Measurements from ENCODE around the gene EOLA2.
"Not testable (repeated sequence)": the region's sequence is repeated elsewhere in the genome, so short reads cannot be mapped to it uniquely, and the experiment has no call there.

Gene EOLA2

DNA sequence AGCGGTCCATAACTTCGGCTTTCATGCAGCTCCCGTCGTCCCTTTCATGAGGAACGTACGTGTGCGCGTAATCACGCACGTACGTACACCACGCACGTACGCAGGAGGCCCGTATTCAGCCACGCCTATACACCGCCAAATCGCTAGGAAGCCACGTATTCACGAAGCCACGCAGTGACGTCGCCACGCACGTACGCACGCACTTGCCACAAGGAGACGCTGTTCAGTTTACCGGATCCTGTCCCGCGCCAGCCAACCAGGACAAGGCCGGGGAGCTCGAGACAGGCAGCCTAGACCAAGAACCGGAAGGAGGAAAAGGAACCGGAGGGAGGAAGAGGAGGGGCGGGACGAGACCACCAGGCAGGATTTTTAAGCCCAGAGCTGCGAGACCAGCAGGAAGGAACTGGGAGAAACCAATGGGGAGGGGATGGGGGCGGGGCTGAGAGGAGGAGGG lies at the start of gene EOLA2:
Gene EOLA2 (minus strand): TSS at position 65 of the 454 bp plus-strand sequence. CDS start 4,617 bp downstream, outside the sequence.
- Histone ChIP-seq H3K36me3 (replicated peaks) (peaks cover 3% of the 10 kb centered on the region; the same call in 1 of the 2 replicates), H3K9me3 (no peaks in the 10 kb centered on the region)
- DNase-seq (ENCODE audit: low spot score in 2 of 2), result peak; percentile 94 to 97

DNA sequence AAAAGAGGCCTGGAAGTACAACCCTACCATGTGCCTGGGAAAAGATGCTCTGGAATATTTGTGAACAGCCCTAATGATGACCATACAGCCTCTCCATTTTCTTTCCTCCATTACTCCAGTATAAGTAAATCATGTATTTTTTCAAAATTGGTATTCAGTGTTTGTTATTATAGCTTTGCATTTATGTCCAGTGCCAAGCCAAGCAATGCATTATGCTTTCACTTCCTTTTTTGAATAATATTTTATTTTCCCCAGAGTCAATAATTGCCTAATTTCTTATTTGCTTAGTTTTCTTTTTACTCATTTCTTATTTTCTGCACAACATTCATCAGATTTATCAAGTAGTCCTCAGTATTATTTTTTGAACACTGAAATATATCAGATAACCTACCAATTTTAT lies 49.3 kb upstream of the EOLA2 start:
- H3K36me3 ChIP-seq (replicated peaks), result no peaks in the 10 kb centered on the region
- in situ Hi-C loops (cut with MboI; ENCODE audit: low sequenced_read_pairs), result no loop called here
- no peaks in the 10 kb centered on the region for H3K27me3 ChIP-seq (ENCODE audit: low read depth)
- DNase-seq (ENCODE audit: low spot score in 2 of 2), result no peak
- no peak overlapping the region for H3K4me3 ChIP-seq
- no peaks in the 10 kb centered on the region for H3K9me3 ChIP-seq
- H3K4me1 ChIP-seq, result no peaks in the 10 kb centered on the region

More for the DNA sequence above, at the start of gene EOLA2:
- H3K4me1 ChIP-seq, result peaks cover 2% of the 10 kb centered on the region; the same call in 1 of the 2 replicates
- H3K27me3 ChIP-seq (ENCODE audit: low read depth), result no peaks in the 10 kb centered on the region
- peak within 1 kb of the TSS; percentile 97 for H3K4me3 ChIP-seq
- in situ Hi-C loops (cut with MboI; ENCODE audit: low sequenced_read_pairs), result no loop called here

DNA sequence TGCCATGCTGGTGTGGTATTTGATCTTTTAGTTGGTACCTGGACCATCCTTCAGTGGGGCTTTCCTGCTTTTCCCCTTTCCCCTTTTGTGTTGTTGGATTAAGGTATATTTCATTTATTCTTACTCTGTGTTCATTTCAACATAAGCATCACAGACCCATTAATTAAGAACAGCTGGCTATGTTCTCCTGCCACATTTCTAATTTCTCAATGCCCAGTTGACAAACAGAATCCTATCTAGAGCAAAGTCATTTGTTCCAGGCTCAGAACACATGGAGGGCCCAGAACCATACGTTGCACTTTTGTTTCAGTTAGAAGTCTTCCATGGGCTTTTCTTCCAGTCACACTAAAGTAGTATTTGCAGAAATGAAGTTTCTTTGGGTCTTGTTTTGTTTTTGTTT lies 46.1 kb upstream of the EOLA2 start:
- H3K4me3 ChIP-seq, result no peak overlapping the region
- no peaks in the 10 kb centered on the region for H3K27me3 ChIP-seq (ENCODE audit: low read depth)
- no peaks in the 10 kb centered on the region for H3K4me1 ChIP-seq
- H3K36me3 ChIP-seq (replicated peaks), result no peaks in the 10 kb centered on the region
- H3K9me3 ChIP-seq, result no peaks in the 10 kb centered on the region
- in situ Hi-C loops (cut with MboI; ENCODE audit: low sequenced_read_pairs), result no loop called here
- DNase-seq (ENCODE audit: low spot score in 2 of 2), result no peak

DNA sequence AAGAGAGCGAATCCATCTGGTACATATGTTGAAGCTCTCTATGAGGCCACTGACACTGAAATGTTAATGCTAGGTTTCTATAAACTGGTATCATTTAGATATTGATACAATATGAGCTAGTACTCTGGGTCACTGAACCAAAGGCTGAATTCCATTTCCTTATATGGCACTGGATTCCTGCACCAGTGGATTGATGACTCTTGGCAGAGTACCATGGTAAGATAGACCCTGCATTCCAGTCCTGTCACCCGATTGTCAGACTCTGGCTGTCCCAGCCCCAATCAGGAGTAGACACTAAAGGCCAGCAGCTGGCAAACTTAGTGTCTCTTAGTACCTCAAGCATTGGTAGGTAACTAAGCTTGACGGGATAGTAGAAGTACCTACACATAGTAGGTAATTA lies 44.0 kb upstream of the EOLA2 start:
- Histone ChIP-seq H3K27me3 (ENCODE audit: low read depth) (no peaks in the 10 kb centered on the region), H3K36me3 (replicated peaks) (no peaks in the 10 kb centered on the region), H3K9me3 (no peaks in the 10 kb centered on the region), H3K4me3 (no peak overlapping the region), H3K4me1 (no peaks in the 10 kb centered on the region)
- in situ Hi-C loops (cut with MboI; ENCODE audit: low sequenced_read_pairs), result no loop called here
- DNase-seq (ENCODE audit: low spot score in 2 of 2), result no peak

DNA sequence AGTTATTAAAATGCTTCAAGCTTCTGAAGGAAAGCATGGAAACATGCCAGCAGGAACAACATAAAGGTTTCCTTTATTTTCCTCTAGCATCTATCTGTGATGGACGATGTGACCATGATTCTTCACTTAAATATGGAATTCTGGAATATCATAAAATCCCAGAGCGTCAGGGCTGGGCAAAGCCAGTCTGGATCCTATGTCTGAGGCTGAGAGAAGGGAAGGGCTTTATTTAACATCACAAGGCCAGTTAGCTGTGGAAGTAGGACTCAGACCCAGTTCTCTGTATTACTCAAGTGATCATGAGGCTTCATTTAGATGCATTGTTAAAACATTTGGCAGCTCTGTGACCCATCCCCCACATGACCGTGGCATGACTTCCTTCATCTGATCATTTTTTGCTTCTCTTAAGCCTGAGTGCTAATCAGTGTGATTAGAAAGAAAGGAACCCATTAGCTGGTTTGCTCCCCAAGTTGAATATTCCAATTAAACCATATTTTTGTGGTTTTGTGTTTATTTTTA lies 40.9 kb upstream of the EOLA2 start:
- Histone ChIP-seq H3K4me3 (no peak overlapping the region), H3K36me3 (replicated peaks) (no peaks in the 10 kb centered on the region), H3K4me1 (no peaks in the 10 kb centered on the region), H3K9me3 (no peaks in the 10 kb centered on the region), H3K27me3 (ENCODE audit: low read depth) (no peaks in the 10 kb centered on the region)
- in situ Hi-C loops (cut with MboI; ENCODE audit: low sequenced_read_pairs), result no loop called here
- no peak for DNase-seq (ENCODE audit: low spot score in 2 of 2)

DNA sequence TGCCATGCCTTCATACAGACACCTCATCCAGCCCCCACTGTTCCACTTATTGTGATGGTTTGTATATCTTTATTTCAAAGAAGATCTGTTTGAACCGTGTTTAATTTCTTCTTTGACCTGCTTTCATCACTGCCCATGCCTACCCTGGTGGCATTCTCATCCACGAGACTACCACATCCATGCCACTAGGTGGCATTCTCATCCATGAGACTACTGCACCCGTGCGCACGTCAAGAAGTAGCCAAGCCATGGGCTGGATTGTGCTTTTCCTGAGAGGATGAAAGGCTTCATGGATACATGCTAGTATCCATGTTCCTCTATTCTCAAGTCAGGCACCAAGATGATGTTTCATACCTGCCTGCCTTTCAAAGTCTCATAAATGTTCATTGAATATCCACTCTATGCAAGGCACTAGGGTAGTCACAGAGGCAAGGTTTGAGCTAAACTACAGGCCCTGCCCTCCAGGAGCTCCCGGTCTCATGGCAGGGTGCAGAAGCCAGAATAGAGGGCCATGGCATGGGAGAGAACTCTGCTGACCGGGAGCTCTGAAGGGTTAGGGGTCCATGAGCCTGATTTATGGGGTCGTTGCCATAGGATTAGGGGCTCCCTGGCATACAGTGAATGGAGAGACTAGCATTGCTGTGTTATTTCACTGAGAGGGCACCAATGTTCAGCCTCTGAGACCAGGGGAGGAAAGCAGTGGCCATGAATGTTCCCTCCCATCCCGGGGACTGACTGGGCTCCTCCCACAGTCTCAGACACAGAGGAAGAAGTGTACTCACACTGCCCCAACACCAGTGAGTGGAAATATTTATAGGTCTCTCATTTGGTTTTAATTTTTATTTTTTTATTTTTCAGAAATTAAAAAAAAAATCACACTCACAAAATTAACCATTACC lies 24.8 kb upstream of the EOLA2 start:
- Histone ChIP-seq H3K4me1 (no peaks in the 10 kb centered on the region), H3K27me3 (ENCODE audit: low read depth) (no peaks in the 10 kb centered on the region), H3K9me3 (no peaks in the 10 kb centered on the region), H3K4me3 (no peak overlapping the region), H3K36me3 (replicated peaks) (peaks cover 2% of the 10 kb centered on the region; the same call in 1 of the 2 replicates)
- DNase-seq (ENCODE audit: low spot score in 2 of 2), result peak; percentile 54 to 63
- in situ Hi-C loops (cut with MboI; ENCODE audit: low sequenced_read_pairs), result loop anchor here (25.0 kb wide), 2 partner anchors 399 to 724 kb away; partner anchors contain the start of genes MAMLD1 and MTMR1

DNA sequence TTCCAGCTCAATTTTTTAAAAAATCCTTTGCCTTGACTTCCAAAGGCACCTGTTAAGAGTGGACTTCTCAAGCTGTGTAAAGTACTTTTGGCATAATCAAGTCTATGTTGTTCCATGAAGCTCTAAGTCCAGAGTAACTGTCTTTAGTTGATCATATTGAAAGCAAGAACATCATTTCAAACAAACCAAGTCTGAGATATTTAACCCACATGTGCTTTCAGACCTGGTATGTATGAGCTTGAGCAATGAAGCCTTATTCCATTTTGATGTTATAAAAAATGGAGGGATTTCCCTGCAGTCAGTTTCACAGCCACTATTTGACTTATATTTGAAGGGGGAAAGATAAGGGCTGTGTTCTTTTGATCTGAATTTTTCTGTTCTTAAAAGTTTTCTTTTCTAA lies 23.7 kb upstream of the EOLA2 start:
- Histone ChIP-seq H3K4me3 (no peak overlapping the region), H3K4me1 (no peaks in the 10 kb centered on the region), H3K9me3 (no peaks in the 10 kb centered on the region), H3K27me3 (ENCODE audit: low read depth) (no peaks in the 10 kb centered on the region), H3K36me3 (replicated peaks) (peaks cover 2% of the 10 kb centered on the region; the same call in 1 of the 2 replicates)
- in situ Hi-C loops (cut with MboI; ENCODE audit: low sequenced_read_pairs), result loop anchor here (25.0 kb wide), 2 partner anchors 400 to 725 kb away; partner anchors contain the start of genes MAMLD1 and MTMR1
- DNase-seq (ENCODE audit: low spot score in 2 of 2), result no peak

DNA sequence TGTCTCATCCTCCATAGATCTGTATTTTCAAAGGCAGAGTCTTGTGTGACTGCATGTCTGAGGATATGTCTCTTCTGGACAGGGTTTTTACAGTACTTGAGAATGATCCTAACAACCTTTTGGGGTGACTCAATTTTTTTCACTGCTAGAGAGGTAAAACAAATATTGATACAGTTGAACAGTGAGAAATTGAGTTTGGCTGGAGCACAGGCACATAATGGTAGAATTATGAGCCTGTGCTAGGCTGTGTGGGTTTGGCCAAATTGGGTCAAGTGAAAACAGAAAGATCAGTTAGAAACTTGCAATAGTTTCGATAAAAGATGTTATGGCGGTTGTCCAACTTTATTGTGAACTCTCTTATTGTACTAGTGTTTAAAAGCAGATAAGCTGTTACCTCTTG lies 23.3 kb upstream of the EOLA2 start:
- H3K4me1 ChIP-seq, result no peaks in the 10 kb centered on the region
- H3K4me3 ChIP-seq, result no peak overlapping the region
- H3K9me3 ChIP-seq, result no peaks in the 10 kb centered on the region
- no peak for DNase-seq (ENCODE audit: low spot score in 2 of 2)
- in situ Hi-C loops (cut with MboI; ENCODE audit: low sequenced_read_pairs), result loop anchor here (25.0 kb wide), 2 partner anchors 401 to 726 kb away; partner anchors contain the start of genes MAMLD1 and MTMR1
- H3K27me3 ChIP-seq (ENCODE audit: low read depth), result no peaks in the 10 kb centered on the region
- peaks cover 2% of the 10 kb centered on the region; the same call in 1 of the 2 replicates for H3K36me3 ChIP-seq (replicated peaks)

DNA sequence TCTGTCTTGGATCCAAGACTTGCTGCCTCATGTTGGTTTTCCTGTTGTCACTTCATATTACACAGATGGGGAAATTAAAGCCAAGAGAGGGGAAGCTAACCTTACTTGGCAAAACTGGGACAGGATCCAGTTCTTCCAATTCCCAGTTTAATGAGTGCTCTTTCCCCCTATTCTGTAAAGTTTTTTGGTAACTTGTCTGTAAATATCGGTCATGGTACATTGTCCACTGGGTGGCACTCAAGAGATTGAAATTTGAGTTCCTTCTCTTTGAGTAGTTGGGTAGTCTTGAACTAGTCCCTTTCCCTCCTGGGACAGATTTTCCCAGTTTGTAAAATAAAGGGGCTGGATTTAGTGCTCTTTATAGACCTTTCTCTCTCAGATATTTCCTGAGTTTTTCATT lies 12.4 kb upstream of the EOLA2 start:
- in situ Hi-C loops (cut with MboI; ENCODE audit: low sequenced_read_pairs), result loop anchor here (25.0 kb wide), 2 partner anchors 412 to 737 kb away; partner anchors contain the start of genes MAMLD1 and MTMR1
- Histone ChIP-seq H3K9me3 (no peaks in the 10 kb centered on the region), H3K4me1 (peaks cover 3% of the 10 kb centered on the region; the same call in 1 of the 2 replicates), H3K36me3 (replicated peaks) (no peaks in the 10 kb centered on the region; the same call in 1 of the 2 replicates), H3K4me3 (no peak overlapping the region), H3K27me3 (ENCODE audit: low read depth) (no peaks in the 10 kb centered on the region)
- DNase-seq (ENCODE audit: low spot score in 2 of 2), result peak; percentile 59 to 64

DNA sequence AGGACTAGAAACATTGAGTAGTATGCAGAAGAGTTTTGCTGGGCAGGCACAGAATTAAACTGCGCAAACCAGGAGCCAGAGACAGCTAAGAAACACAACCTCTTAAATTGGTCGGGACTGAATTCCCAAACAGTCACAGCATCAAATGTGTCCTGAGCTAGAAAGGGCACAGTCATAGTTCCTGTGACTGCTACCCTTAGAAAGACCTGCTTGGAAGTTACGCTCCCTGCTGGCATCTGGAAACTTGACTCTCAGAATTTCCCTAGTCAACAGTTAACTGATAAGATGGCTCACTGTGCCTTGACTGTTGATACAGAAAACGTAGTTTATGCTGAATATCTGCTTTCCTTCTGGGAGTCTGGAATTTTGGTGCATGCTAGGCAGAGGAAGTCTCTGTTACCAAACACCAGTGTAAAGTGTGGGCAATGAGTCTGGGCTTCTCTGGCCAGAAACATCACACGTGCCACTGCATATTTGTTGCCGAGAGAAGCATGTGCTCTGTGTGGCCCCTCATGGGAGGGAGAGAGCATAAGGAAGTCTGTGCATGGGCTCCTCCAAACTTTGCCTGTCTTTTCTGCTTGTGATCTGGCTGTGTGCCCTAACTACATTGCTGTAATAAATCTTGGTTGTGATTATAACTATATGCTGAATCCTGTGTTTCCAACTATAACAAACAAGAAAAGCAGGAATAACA lies 11.6 kb upstream of the EOLA2 start:
- in situ Hi-C loops (cut with MboI; ENCODE audit: low sequenced_read_pairs), result loop anchor here (25.0 kb wide), 2 partner anchors 412 to 737 kb away; partner anchors contain the start of genes MAMLD1 and MTMR1
- no peak overlapping the region for H3K4me3 ChIP-seq
- no peaks in the 10 kb centered on the region for H3K4me1 ChIP-seq
- H3K9me3 ChIP-seq, result no peaks in the 10 kb centered on the region
- H3K27me3 ChIP-seq (ENCODE audit: low read depth), result no peaks in the 10 kb centered on the region
- H3K36me3 ChIP-seq (replicated peaks), result no peaks in the 10 kb centered on the region; the same call in 1 of the 2 replicates
- no peak for DNase-seq (ENCODE audit: low spot score in 2 of 2)

DNA sequence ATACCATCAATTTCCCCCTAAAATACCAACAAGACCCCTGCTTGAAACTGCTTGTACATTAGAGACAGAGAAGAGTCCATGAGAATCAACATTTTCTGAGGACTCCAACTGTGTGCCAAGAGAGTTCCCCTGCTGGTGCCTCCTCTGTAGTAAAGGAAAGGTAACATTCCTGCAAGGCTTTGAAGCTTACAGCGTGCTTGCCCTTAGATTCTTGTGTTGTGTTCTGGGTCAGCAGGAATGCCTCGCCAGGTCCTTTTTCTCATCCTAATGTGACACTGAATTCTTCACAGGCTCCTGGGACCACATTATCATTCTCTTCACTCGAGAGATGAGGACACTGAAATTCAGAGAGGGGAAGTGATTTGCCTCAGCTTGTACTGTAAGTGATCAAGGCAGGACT lies 9.7 kb upstream of the EOLA2 start:
- no peaks in the 10 kb centered on the region for H3K9me3 ChIP-seq

DNA sequence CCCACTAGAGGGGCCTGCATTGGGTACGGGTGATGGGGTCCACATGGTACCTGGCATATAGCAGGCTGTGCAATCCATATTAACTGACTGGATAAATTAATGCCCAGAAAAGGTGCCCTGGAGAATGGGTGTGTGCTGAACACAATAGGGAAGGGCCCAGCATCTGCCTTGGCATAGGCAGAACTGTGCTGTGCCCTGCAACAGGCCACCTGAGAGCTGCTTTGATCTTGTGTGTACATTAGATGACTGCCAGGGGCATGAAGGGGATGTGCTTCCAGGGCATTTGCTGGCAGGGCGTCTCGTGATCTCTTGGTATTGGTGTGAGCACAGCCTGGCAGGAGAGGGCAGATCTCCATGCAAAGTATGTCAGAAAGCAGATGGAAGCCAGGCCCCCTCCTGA lies 8.6 kb upstream of the EOLA2 start:
- H3K36me3 ChIP-seq (replicated peaks); H3K4me1 ChIP-seq; in situ Hi-C loops (cut with MboI; ENCODE audit: low sequenced_read_pairs); H3K4me3 ChIP-seq; H3K9me3 ChIP-seq; DNase-seq (ENCODE audit: low spot score in 2 of 2); H3K27me3 ChIP-seq (ENCODE audit: low read depth): not testable (repeated sequence)

More for the DNA sequence above, 9.7 kb upstream of the EOLA2 start:
- in situ Hi-C loops (cut with MboI; ENCODE audit: low sequenced_read_pairs), result no loop called here
- DNase-seq (ENCODE audit: low spot score in 2 of 2), result no peak
- H3K27me3 ChIP-seq (ENCODE audit: low read depth), result no peaks in the 10 kb centered on the region
- no peaks in the 10 kb centered on the region for H3K4me1 ChIP-seq
- H3K4me3 ChIP-seq, result no peak overlapping the region
- H3K36me3 ChIP-seq (replicated peaks), result no peaks in the 10 kb centered on the region; the same call in 1 of the 2 replicates

DNA sequence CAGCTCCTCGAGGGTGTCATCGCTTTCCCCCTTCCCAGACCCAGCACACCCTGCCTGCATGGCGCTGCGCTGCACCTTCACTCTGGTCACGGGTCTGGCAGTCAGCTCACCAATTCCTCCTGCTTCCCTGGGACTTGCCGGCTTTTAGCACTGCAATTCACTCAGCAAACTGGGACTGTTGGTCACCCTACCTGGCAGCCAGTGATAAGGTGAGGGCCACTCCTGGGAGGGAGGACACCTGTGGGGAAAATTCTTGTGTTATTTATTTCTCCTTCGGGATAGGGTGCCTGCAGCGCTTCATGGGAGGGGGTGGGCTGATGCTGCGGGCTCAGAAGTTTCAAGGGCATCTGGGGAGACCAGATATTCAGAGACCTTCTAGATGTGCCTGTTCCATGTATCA lies 7.5 kb upstream of the EOLA2 start:
- DNase-seq (ENCODE audit: low spot score in 2 of 2); H3K9me3 ChIP-seq; H3K36me3 ChIP-seq (replicated peaks); H3K4me3 ChIP-seq; in situ Hi-C loops (cut with MboI; ENCODE audit: low sequenced_read_pairs); H3K4me1 ChIP-seq; H3K27me3 ChIP-seq (ENCODE audit: low read depth): not testable (repeated sequence)

Measured in HAP-1 (cell line).